Ishikawa (cell line): ENCODE results near the gene GMDS.

Experiments used
- EP300 ChIP-seq: IDR thresholded peaks from 2 replicates; pipeline ENCODE4 v1.6.1; 2012; ENCODE audit warnings: borderline replicate concordance
- RAD21 ChIP-seq: IDR thresholded peaks from 2 replicates; pipeline ENCODE4 v1.6.1; 2012; ENCODE audit warnings: low read depth
- REST ChIP-seq: IDR thresholded peaks from 2 replicates; pipeline ENCODE4 v1.6.1; 2012; ENCODE audit warnings: low read depth, mild to moderate bottlenecking
- TAF1 ChIP-seq: IDR thresholded peaks from 2 replicates; pipeline ENCODE4 v1.6.1; 2012; ENCODE audit warnings: low read depth, mild to moderate bottlenecking
- TCF12 ChIP-seq: IDR thresholded peaks from 2 replicates; pipeline ENCODE4 v1.6.1; 2012; ENCODE audit warnings: low read depth
- TEAD4 ChIP-seq: IDR thresholded peaks from 2 replicates; pipeline ENCODE4 v1.6.1; 2012
- ZBTB7A ChIP-seq: IDR thresholded peaks from 2 replicates; pipeline ENCODE4 v1.6.1; 2012; ENCODE audit warnings: low read depth

- TF ChIP-seq REST: no peak
- TF ChIP-seq TCF12: no peak
- no peak for TF ChIP-seq ZBTB7A
- TF ChIP-seq TAF1: no peak
- no peak for TF ChIP-seq TEAD4
- no peak for TF ChIP-seq RAD21
- no peak for TF ChIP-seq EP300
These were observed 334.6 kb downstream of the GMDS start for GRCh38 chr6:1910621-1911407.
